AG09319 (cell line): Measurements from ENCODE around the gene SLC7A4.
"Not testable (repeated sequence)": the region's sequence is repeated elsewhere in the genome, so short reads cannot be mapped to it uniquely, and the experiment has no call there.

Experiments used
- DNase-seq: peaks from one replicate; pipeline ENCODE4 v3.0.0-alpha.2; 2010; ENCODE audit warnings: low read depth; ENCODE audit errors: extremely low read depth
- CTCF ChIP-seq: IDR thresholded peaks from 2 replicates; pipeline ENCODE4 v1.5.1; 2011; ENCODE audit warnings: low read depth, mild to moderate bottlenecking, inconsistent platforms, low read length, moderate library complexity

The SLC7A4 gene

GRCh38 chr22:21068681-21069276, 36.4 kb upstream of the SLC7A4 start:
- no peak for TF ChIP-seq CTCF

GRCh38 chr22:21067901-21068680, 35.7 kb upstream of the SLC7A4 start:
- no peak for TF ChIP-seq CTCF

More at GRCh38 chr22:21068681-21069276, 36.4 kb upstream of the SLC7A4 start:
- DNase-seq = no peak

GRCh38 chr22:21067075-21067900, 34.9 kb upstream of the SLC7A4 start:
- no peak for DNase-seq
- no peak for TF ChIP-seq CTCF

More at GRCh38 chr22:21067901-21068680, 35.7 kb upstream of the SLC7A4 start:
- DNase-seq = no peak

GRCh38 chr22:21064917-21065864, 32.8 kb upstream of the SLC7A4 start:
- no peak for TF ChIP-seq CTCF
- no peak for DNase-seq

- DNase-seq = not testable (repeated sequence)
Measured at GRCh38 chr22:21064425-21064824, 32.1 kb upstream of the SLC7A4 start.

- DNase-seq = not testable (repeated sequence)
Measured at GRCh38 chr22:21061660-21062321, 29.4 kb upstream of the SLC7A4 start.

GRCh38 chr22:21060363-21060762, 28.0 kb upstream of the SLC7A4 start:
- DNase-seq = not testable (repeated sequence)

GRCh38 chr22:21055880-21056319, 23.5 kb upstream of the SLC7A4 start:
- no peak for DNase-seq
- no peak for TF ChIP-seq CTCF
